Measurements from ENCODE around the gene MAGEF1.

The MAGEF1 gene

DNA sequence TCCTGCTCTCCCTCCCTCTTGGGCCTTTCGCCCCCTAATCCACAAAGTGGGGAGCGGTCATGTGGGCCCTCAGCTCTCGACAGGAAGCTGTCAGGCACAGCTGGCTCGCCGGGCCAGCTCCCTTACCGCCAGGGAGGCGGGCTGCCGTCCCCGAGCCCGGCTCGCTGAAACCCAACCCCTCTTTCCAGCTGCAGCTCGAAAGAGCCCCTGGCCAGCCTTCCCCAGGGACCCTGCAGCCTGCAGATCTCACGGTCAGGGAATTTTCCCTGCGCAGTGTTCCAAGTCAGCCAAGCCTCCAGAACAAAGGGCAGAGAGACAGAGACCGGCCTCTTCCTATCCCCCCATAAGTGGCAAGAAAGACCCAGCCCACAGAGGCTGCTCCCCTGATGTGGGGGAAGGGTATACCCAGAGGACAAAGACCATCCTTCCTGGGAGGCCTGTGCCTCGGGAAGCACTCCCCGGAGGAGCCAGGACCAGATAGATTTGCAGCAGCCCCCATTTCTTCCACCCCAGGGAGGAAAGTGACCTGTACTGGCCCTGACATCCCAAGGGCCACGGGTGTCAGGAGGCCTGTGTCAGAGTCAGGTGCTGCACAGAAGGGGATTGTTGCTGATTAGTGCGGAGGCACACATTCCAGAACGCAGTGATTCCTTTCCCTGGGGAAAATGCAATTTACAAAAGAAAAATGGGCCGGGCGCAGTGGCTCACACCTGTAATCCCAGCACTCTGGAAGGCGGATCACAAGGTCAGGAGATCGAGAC, 32.6 kb downstream of the MAGEF1 start:
- TF ChIP-seq, protein P1, sequence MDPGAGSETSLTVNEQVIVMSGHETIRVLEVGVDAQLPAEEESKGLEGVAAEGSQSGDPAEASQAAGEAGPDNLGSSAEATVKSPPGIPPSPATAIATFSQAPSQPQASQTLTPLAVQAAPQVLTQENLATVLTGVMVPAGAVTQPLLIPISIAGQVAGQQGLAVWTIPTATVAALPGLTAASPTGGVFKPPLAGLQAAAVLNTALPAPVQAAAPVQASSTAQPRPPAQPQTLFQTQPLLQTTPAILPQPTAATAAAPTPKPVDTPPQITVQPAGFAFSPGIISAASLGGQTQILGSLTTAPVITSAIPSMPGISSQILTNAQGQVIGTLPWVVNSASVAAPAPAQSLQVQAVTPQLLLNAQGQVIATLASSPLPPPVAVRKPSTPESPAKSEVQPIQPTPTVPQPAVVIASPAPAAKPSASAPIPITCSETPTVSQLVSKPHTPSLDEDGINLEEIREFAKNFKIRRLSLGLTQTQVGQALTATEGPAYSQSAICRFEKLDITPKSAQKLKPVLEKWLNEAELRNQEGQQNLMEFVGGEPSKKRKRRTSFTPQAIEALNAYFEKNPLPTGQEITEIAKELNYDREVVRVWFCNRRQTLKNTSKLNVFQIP (CRISPR knock-in tag; IDR thresholded peaks at IDR 0.05; ENCODE audit: borderline replicate concordance, low read depth) = no peak
- no peak for TF ChIP-seq GLIS3 (CRISPR knock-in tag; IDR thresholded peaks at IDR 0.05)
- TF ChIP-seq BACH2 (CRISPR knock-in tag; IDR thresholded peaks at IDR 0.05; ENCODE audit: borderline replicate concordance) = no peak
- TF ChIP-seq, protein P2, sequence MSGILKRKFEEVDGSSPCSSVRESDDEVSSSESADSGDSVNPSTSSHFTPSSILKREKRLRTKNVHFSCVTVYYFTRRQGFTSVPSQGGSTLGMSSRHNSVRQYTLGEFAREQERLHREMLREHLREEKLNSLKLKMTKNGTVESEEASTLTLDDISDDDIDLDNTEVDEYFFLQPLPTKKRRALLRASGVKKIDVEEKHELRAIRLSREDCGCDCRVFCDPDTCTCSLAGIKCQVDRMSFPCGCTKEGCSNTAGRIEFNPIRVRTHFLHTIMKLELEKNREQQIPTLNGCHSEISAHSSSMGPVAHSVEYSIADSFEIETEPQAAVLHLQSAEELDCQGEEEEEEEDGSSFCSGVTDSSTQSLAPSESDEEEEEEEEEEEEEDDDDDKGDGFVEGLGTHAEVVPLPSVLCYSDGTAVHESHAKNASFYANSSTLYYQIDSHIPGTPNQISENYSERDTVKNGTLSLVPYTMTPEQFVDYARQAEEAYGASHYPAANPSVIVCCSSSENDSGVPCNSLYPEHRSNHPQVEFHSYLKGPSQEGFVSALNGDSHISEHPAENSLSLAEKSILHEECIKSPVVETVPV (CRISPR knock-in tag; IDR thresholded peaks at IDR 0.05) = no peak
- TF ChIP-seq ZNF70 (CRISPR knock-in tag; IDR thresholded peaks at IDR 0.05) = no peak
- TF ChIP-seq, protein P3, sequence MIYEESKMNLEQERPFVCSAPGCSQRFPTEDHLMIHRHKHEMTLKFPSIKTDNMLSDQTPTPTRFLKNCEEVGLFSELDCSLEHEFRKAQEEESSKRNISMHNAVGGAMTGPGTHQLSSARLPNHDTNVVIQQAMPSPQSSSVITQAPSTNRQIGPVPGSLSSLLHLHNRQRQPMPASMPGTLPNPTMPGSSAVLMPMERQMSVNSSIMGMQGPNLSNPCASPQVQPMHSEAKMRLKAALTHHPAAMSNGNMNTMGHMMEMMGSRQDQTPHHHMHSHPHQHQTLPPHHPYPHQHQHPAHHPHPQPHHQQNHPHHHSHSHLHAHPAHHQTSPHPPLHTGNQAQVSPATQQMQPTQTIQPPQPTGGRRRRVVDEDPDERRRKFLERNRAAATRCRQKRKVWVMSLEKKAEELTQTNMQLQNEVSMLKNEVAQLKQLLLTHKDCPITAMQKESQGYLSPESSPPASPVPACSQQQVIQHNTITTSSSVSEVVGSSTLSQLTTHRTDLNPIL (CRISPR knock-in tag; IDR thresholded peaks at IDR 0.05; ENCODE audit: low read depth) = no peak
- TF ChIP-seq ZC3H10 (CRISPR knock-in tag; IDR thresholded peaks at IDR 0.05) = no peak
- TF ChIP-seq SNAI2 (CRISPR knock-in tag; IDR thresholded peaks at IDR 0.05) = no peak
- no peak for TF ChIP-seq ZNF565 (CRISPR knock-in tag; conservative IDR thresholded peaks at IDR 0.05; ENCODE audit: low read depth)
- no peak for TF ChIP-seq ISL1 (CRISPR knock-in tag; IDR thresholded peaks at IDR 0.05)
- TF ChIP-seq TOX (CRISPR knock-in tag; IDR thresholded peaks at IDR 0.05; ENCODE audit: borderline replicate concordance) = no peak
- ATAC-seq = no peak; the same call in 2 of the 3 replicates

DNA sequence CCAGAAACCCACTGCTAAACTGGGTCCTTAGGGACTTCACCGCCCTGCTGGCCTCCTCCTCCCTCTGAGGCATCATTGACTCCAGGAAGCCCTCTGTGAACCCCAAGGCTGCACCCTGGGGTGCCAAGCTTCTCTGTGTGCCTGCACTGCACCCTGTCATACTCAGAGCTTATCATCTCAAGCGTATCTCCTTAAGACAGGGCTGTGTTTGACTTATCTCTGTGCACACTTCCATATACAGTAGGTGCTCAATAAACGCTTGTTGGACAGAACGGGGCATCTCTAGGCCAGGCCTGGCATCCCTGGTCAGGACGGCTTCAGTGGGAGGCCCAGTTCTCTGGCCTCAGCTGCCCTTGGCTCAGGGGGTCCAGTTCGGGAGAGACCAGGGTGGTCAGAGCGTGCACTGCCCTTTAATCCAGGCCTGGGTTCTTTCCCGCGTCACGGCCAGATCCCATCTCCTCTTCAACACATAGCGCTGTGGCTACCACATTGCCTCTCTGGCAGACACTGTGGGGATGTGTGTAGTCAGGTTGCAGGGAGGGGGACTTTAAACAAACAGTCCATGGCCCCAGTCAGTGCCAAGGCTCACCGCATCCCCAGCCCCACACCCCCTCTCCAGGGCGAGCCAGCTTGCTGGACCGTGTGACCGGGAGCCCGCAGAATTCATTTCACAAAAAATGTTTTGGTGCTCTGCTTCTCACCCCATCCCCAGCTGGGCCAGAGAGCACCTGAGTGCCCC, 33.4 kb downstream of the MAGEF1 start:
- no peak for TF ChIP-seq CSDC2 (CRISPR knock-in tag; IDR thresholded peaks at IDR 0.05)
- no peak for TF ChIP-seq ISL1 (CRISPR knock-in tag; IDR thresholded peaks at IDR 0.05)
- TF ChIP-seq BACH2 (CRISPR knock-in tag; IDR thresholded peaks at IDR 0.05; ENCODE audit: borderline replicate concordance) = no peak
- TF ChIP-seq ZFP3 (CRISPR knock-in tag; IDR thresholded peaks at IDR 0.05) = no peak
- TF ChIP-seq ZNF70 (CRISPR knock-in tag; IDR thresholded peaks at IDR 0.05) = no peak
- TF ChIP-seq, protein P2 (CRISPR knock-in tag; IDR thresholded peaks at IDR 0.05) = no peak
- no peak for TF ChIP-seq ZC3H10 (CRISPR knock-in tag; IDR thresholded peaks at IDR 0.05)
- no peak for TF ChIP-seq TOX (CRISPR knock-in tag; IDR thresholded peaks at IDR 0.05; ENCODE audit: borderline replicate concordance)
- TF ChIP-seq, protein P1 (CRISPR knock-in tag; IDR thresholded peaks at IDR 0.05; ENCODE audit: borderline replicate concordance, low read depth) = no peak
- TF ChIP-seq ZNF565 (CRISPR knock-in tag; conservative IDR thresholded peaks at IDR 0.05; ENCODE audit: low read depth) = no peak
- no peak for ATAC-seq

DNA sequence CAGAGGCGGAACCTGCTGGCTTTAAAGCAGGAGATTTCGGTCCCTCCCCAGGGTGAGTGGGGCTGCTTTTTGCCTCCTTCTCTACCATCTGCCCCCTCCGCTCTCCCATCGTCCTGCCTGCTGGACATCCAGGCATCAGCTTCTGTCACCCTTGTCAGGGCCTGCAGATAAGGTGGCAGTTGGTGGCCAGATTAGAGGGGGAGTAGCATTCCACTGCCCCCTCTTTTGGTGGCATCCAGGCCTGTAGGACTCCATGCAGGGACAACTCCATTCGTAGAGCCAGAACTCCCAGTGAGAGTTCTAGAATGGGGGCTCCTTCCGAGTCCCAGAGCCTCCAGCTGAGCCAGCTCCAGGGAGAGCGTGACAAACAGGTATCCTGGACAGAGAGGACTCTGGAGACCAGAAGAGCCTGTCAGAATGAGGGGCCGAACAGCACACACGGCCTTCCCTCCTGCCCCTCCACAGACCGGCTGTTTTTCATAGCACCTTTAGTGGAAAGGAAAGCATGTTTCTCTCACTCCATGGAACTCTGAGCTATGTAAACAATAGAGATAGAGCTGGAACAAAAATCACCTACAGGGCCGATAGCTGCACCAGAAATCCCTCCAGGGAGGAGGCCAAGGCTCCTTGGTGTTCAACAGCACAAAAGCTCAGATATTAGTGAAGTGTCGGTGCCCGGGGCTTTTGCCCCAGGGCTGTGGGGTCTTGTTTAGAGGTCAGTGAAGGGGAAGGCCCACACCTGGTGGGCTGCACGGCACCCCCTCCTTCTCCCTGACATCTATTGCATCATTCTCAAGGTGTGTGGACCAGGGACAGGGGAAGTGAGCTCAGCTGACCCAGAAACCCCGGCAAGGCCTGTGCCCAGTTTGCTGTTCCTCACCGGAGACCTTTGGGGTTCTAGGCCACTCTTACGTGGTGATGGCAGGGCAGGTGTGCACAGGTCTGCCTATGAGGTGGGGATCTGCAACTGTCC, 34.2 kb downstream of the MAGEF1 start:
- TF ChIP-seq, protein P2 (CRISPR knock-in tag; IDR thresholded peaks at IDR 0.05) = no peak
- TF ChIP-seq, protein P4, sequence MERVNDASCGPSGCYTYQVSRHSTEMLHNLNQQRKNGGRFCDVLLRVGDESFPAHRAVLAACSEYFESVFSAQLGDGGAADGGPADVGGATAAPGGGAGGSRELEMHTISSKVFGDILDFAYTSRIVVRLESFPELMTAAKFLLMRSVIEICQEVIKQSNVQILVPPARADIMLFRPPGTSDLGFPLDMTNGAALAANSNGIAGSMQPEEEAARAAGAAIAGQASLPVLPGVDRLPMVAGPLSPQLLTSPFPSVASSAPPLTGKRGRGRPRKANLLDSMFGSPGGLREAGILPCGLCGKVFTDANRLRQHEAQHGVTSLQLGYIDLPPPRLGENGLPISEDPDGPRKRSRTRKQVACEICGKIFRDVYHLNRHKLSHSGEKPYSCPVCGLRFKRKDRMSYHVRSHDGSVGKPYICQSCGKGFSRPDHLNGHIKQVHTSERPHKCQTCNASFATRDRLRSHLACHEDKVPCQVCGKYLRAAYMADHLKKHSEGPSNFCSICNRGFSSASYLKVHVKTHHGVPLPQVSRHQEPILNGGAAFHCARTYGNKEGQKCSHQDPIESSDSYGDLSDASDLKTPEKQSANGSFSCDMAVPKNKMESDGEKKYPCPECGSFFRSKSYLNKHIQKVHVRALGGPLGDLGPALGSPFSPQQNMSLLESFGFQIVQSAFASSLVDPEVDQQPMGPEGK (CRISPR knock-in tag; IDR thresholded peaks at IDR 0.05; ENCODE audit: borderline replicate concordance) = no peak
- TF ChIP-seq ZFP3 (CRISPR knock-in tag; IDR thresholded peaks at IDR 0.05) = no peak
- no peak for ATAC-seq
